Suprapubic skin (tissue), 4 donors: ENCODE measurements around the gene CRHR2. TPM values are rescaled to one million over a fixed set of nuclear protein-coding genes. Genes with fewer than 3 reads are reported as not detected.

Source experiments
- DNase-seq, 2 donors: peaks; one replicate each; pipeline ENCODE4 v3.0.0-alpha.2; 2019; ENCODE audit warnings: low spot score in 2 of 2
- H3K27ac ChIP-seq: fragments of 200-600 bp; sonication (generic); one replicate; pipeline ENCODE4 v1.5.1; 2019
- H3K27me3 ChIP-seq: fragments of 200-600 bp; sonication (generic); one replicate; pipeline ENCODE4 v1.5.1; 2019
- H3K36me3 ChIP-seq: fragments of 200-600 bp; sonication (generic); one replicate; pipeline ENCODE4 v1.5.1; 2019
- H3K4me1 ChIP-seq: fragments of 200-600 bp; sonication (generic); one replicate; pipeline ENCODE4 v1.5.1; 2019
- H3K4me3 ChIP-seq: fragments of 200-600 bp; sonication (generic); one replicate; pipeline ENCODE4 v1.5.1; 2019; ENCODE audit warnings: mild to moderate bottlenecking
- H3K9me3 ChIP-seq: fragments of 200-600 bp; sonication (generic); one replicate; pipeline ENCODE4 v1.5.1; 2019
- CTCF ChIP-seq, 2 donors: fragments of 200-600 bp in 1 of 2; fragments of 450-650 bp in 1 of 2; sonication (generic) in 1 of 2; IDR thresholded peaks; one replicate each; pipeline ENCODE4 v1.5.1; 2016 to 2019; ENCODE audit warnings: antibody characterized with exemption in 2 of 2, mild to moderate bottlenecking in 1 of 2, moderate library complexity in 1 of 2
- EP300 ChIP-seq: sonication (generic); formaldehyde crosslinking; IDR thresholded peaks from one replicate; pipeline ENCODE4 v1.6.1; 2017; ENCODE audit warnings: antibody characterized with exemption
- POLR2A ChIP-seq, 2 donors: fragments of 450-650 bp; IDR thresholded peaks; one replicate each; pipeline ENCODE4 v1.6.1; 2017; ENCODE audit warnings: antibody characterized with exemption in 2 of 2, mild to moderate bottlenecking in 2 of 2, moderate library complexity in 2 of 2
- POLR2AphosphoS5 ChIP-seq, 3 donors: sonication (generic); formaldehyde crosslinking; IDR thresholded peaks; one replicate each; pipeline ENCODE4 v1.6.1; 2017; ENCODE audit warnings: antibody characterized with exemption in 3 of 3
- WGBS: methylation state at CpG from one replicate; pipeline ENCODE4 v1.1.5; 2018; 5-methylcytosine and 5-hydroxymethylcytosine counted together
- total RNA-seq, 4 donors: library from RNA; depleted of rRNA; stranded (reverse); fragments of >200 nt; gene quantifications; one replicate each; pipeline ENCODE4 v1.1.0, GENCODE V29; 2016

CRHR2 gene
- total RNA-seq, 4 donors from 2014 or later = 0.55 TPM; not detected in 3

DNA sequence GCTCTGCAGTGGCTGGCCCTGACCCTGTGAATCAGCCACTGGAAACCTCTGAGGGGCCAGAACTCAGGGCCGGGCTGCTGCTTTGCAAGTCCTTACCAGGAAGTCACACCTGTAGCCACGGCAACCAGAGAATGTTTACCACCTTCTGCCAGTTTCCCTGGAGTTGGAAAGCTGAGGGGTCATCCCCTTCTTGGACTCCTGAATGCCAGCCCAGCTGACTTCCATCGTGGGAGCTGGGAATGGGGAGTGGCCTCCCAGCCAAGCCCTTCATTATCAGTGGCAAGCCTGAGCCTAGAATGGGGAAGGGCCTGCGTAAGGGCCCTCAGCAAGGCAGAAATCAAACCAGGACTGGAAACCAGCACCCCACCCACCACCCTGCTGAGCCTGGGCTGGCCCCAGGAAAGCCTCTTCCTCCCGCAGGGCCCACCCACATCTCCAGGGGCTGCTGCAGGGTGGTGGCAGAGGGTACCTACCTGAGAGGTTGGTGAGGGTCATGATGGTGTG, 6.5 kb upstream of the CRHR2 start:
- H3K4me3 ChIP-seq = no peak overlapping the region
- TF ChIP-seq CTCF (IDR thresholded peaks at IDR 0.05) (no peak), EP300 (no peak), POLR2A (IDR thresholded peaks at IDR 0.05) (no peak), POLR2AphosphoS5 (IDR thresholded peaks at IDR 0.05) (no peak)
- no peaks in the 10 kb centered on the region for H3K9me3 ChIP-seq
- no peaks in the 10 kb centered on the region for H3K4me1 ChIP-seq
- no peaks in the 10 kb centered on the region for H3K36me3 ChIP-seq
- no CpG with 5 or more reads among the region's 5 CpGs for WGBS
- H3K27me3 ChIP-seq = peaks cover 22% of the 10 kb centered on the region
- H3K27ac ChIP-seq = no peak overlapping the region
- DNase-seq = no peak

- H3K27ac ChIP-seq = no peak overlapping the region
- DNase-seq = no peak
- peaks cover 34% of the 10 kb centered on the region for H3K27me3 ChIP-seq
- no peaks in the 10 kb centered on the region for H3K9me3 ChIP-seq
- no peak for TF ChIP-seq POLR2AphosphoS5 (IDR thresholded peaks at IDR 0.05)
- TF ChIP-seq CTCF (IDR thresholded peaks at IDR 0.05) = no peak
- no peak for TF ChIP-seq EP300
- TF ChIP-seq POLR2A (IDR thresholded peaks at IDR 0.05) = no peak
- H3K4me3 ChIP-seq = no peak overlapping the region
- peaks cover under 1% of the 10 kb centered on the region for H3K4me1 ChIP-seq
- H3K36me3 ChIP-seq = no peaks in the 10 kb centered on the region
- 81% methylated on average over 6 of the region's 6 CpGs for WGBS
These were observed 5.3 kb upstream of the CRHR2 start for GRCh38 chr7:30687604-30688003.

GRCh38 chr7:30684351-30684750, 2.1 kb upstream of the CRHR2 start:
- no peak for DNase-seq
- Histone ChIP-seq H3K9me3 (no peaks in the 10 kb centered on the region), H3K36me3 (no peaks in the 10 kb centered on the region), H3K27ac (no peak overlapping the region), H3K27me3 (peaks cover 60% of the 10 kb centered on the region), H3K4me1 (peaks cover 15% of the 10 kb centered on the region), H3K4me3 (no peak overlapping the region)
- TF ChIP-seq EP300 (no peak), CTCF (IDR thresholded peaks at IDR 0.05) (no peak), POLR2A (IDR thresholded peaks at IDR 0.05) (no peak)
- WGBS = 56% methylated on average over 2 of the region's 2 CpGs

- H3K36me3 ChIP-seq = no peaks in the 10 kb centered on the region
- H3K27ac ChIP-seq = no peak overlapping the region
- no peak for DNase-seq
- peaks cover 15% of the 10 kb centered on the region for H3K4me1 ChIP-seq
- no peaks in the 10 kb centered on the region for H3K9me3 ChIP-seq
- WGBS = 89% methylated on average over 3 of the region's 3 CpGs
- peaks cover 65% of the 10 kb centered on the region for H3K27me3 ChIP-seq
- TF ChIP-seq EP300 (no peak), POLR2AphosphoS5 (IDR thresholded peaks at IDR 0.05) (no peak), POLR2A (IDR thresholded peaks at IDR 0.05) (no peak), CTCF (IDR thresholded peaks at IDR 0.05) (no peak)
- no peak overlapping the region for H3K4me3 ChIP-seq
These were observed 1.6 kb upstream of the CRHR2 start for GRCh38 chr7:30683816-30684215.

DNA sequence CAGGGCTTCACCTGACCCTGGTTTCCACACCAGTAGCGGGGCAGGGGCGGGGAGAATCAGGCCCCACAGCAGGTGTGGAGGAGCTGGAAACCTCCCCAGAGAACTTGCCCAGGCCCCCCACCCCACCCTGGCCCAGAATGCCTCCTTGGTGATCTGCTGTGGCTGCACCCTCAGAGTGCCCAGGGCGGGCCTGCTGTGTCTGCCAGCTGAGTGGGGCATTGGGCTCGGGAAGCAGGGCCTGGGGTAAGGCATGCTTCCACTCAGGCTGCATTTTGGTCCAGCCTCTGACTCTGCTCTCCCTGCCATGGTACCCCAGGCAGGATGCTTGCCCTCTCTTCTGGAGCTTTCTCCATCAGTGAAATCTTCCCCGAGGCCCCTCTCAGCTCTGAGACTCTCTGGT, 1.1 kb upstream of the CRHR2 start:
- TF ChIP-seq CTCF (IDR thresholded peaks at IDR 0.05) (no peak), POLR2AphosphoS5 (IDR thresholded peaks at IDR 0.05) (no peak), POLR2A (IDR thresholded peaks at IDR 0.05) (no peak), EP300 (no peak)
- no peaks in the 10 kb centered on the region for H3K9me3 ChIP-seq
- peaks cover 69% of the 10 kb centered on the region for H3K27me3 ChIP-seq
- no peak overlapping the region for H3K4me3 ChIP-seq
- WGBS = 84% methylated on average over 2 of the region's 5 CpGs
- DNase-seq = no peak
- no peaks in the 10 kb centered on the region for H3K36me3 ChIP-seq
- H3K27ac ChIP-seq = no peak overlapping the region
- H3K4me1 ChIP-seq = peaks cover 15% of the 10 kb centered on the region
